K562 (cell line): Measurements from ENCODE around the gene SLC48A1. TPM values are rescaled to one million over a fixed set of nuclear protein-coding genes. Genes with fewer than 3 reads are reported as not detected.

Source experiments
- CCAR2 ChIP-seq: fragments of 200-400 bp; formaldehyde crosslinking; IDR thresholded peaks from 2 replicates; pipeline ENCODE4 v1.6.1; 2017; ENCODE audit warnings: mild to moderate bottlenecking, low read depth, low read length
- ELF4 ChIP-seq: fragments of 450-650 bp; formaldehyde crosslinking; IDR thresholded peaks from 2 replicates; pipeline ENCODE4 v1.4.0; 2022; ENCODE audit warnings: missing genetic modification characterization
- FOXA1 ChIP-seq: fragments of 450-650 bp; IDR thresholded peaks from 2 replicates; pipeline ENCODE4 v1.6.1; 2016; ENCODE audit warnings: mild to moderate bottlenecking, borderline replicate concordance
- HCFC1 ChIP-seq: IDR thresholded peaks from 2 replicates; pipeline ENCODE4 v1.6.1; 2012; ENCODE audit warnings: low read depth, low read length, improper control_type of control experiment
- JUND ChIP-seq, 2 experiments: IDR thresholded peaks; 2 replicates in 1 of 2; 3 replicates in 1 of 2; pipeline ENCODE4 v1.6.1; 2011; ENCODE audit warnings: borderline replicate concordance in 2 of 2, low read depth in 2 of 2, low read length in 2 of 2, improper control_type of control experiment in 1 of 2, missing biosample characterization in 1 of 2, missing genetic modification characterization in 1 of 2, missing genetic modification reagents in 1 of 2
- NFIC ChIP-seq: fragments of 450-650 bp; IDR thresholded peaks from 2 replicates; pipeline ENCODE4 v1.6.1; 2017; ENCODE audit warnings: mild to moderate bottlenecking, inconsistent platforms
- NR4A1 ChIP-seq, 2 experiments: fragments of 250-450 bp in 1 of 2; fragments of 450-650 bp in 1 of 2; sonication (Bioruptor Pico) in 1 of 2; IDR thresholded peaks; 2 replicates each; pipeline versions ENCODE4 v1.4.0 to v1.6.1; 2016 to 2020; ENCODE audit warnings: mild to moderate bottlenecking in 2 of 2, missing compliant biosample characterization in 1 of 2, missing genetic modification characterization in 1 of 2, moderate library complexity in 1 of 2
- SMARCA5 ChIP-seq: fragments of 450-650 bp; IDR thresholded peaks from 2 replicates; pipeline ENCODE4 v1.6.1; 2016
- STAG1 ChIP-seq: sonication (generic); formaldehyde crosslinking; IDR thresholded peaks from 2 replicates; pipeline ENCODE4 v1.5.0; 2020; ENCODE audit warnings: missing genetic modification reagents, borderline replicate concordance
- TARDBP ChIP-seq: fragments of 450-650 bp; IDR thresholded peaks from 2 replicates; pipeline ENCODE4 v1.6.1; 2016
- TEAD2 ChIP-seq: fragments of 450-650 bp; IDR thresholded peaks from 2 replicates; pipeline ENCODE4 v1.6.1; 2016; ENCODE audit warnings: missing genetic modification characterization, control low read depth, missing compliant biosample characterization
- ZFP30 ChIP-seq: fragments of 250-450 bp; sonication (Bioruptor Pico); IDR thresholded peaks from 2 replicates; pipeline ENCODE4 v1.8.0; 2022; ENCODE audit warnings: moderate library complexity, mild to moderate bottlenecking, inconsistent platforms, borderline replicate concordance
- ZNF41 ChIP-seq: fragments of 250-450 bp; sonication (Bioruptor Pico); conservative IDR thresholded peaks from 2 replicates; pipeline ENCODE4 v1.4.0; 2020; ENCODE audit warnings: mild to moderate bottlenecking
- ZNF583 ChIP-seq: fragments of 250-450 bp; sonication (Bioruptor Pico); IDR thresholded peaks from 2 replicates; pipeline ENCODE4 v1.4.0; 2020
- ZNF584 ChIP-seq: fragments of 200-800 bp; sonication (Bioruptor generic); IDR thresholded peaks from 2 replicates; pipeline ENCODE4 v1.6.1; 2016; ENCODE audit warnings: low read depth, mild to moderate bottlenecking, missing genetic modification characterization, missing compliant biosample characterization
- ZZZ3 ChIP-seq: fragments of 450-650 bp; IDR thresholded peaks from 2 replicates; pipeline ENCODE4 v1.6.1; 2016; ENCODE audit warnings: antibody characterized with exemption, mild to moderate bottlenecking, moderate library complexity
- polyA plus RNA-seq, 8 experiments: library from polyadenylated mRNA; depleted of rRNA in 4 of 8; stranded (reverse) in 5 of 8; unstranded in 3 of 8; fragments of >200 nt; fragmentation: Nextera tagmentation in 2 of 8; fragmentation: Illumina TruSeq in 1 of 8; extraction: Ambion mirVana in 2 of 8; extraction: Trizol in 1 of 8; gene quantifications; 2 replicates each; pipeline versions ENCODE4 v1.2.1 to v1.2.3, GENCODE V29; 2011 to 2014; ENCODE audit warnings: inconsistent platforms in 1 of 8, missing spikeins in 1 of 8
- total RNA-seq, 7 experiments: library from RNA; depleted of rRNA in 6 of 7; stranded (reverse); fragments of >200 nt in 6 of 7; fragmentation: Illumina TruSeq in 2 of 7; extraction: Trizol in 2 of 7; gene quantifications; 2 replicates each; pipeline versions ENCODE4 v1.2.1 to v1.2.3, GENCODE V29; 2011 to 2021; ENCODE audit warnings: low replicate concordance in 1 of 7
- TF ChIP-seq, protein P1 (sequence below): fragments of 250-450 bp; sonication (Bioruptor Pico); IDR thresholded peaks from 2 replicates; pipeline ENCODE4 v1.4.0; 2020
- TF ChIP-seq, protein P2 (sequence below): sonication (generic); formaldehyde crosslinking; IDR thresholded peaks from 2 replicates; pipeline ENCODE4 v1.8.0; 2023; ENCODE audit warnings: mild to moderate bottlenecking, missing genetic modification reagents
- TF ChIP-seq, protein P3 (sequence below): fragments of 450-650 bp; IDR thresholded peaks from 2 replicates; pipeline ENCODE4 v1.6.1; 2016; ENCODE audit warnings: mild to moderate bottlenecking
- TF ChIP-seq, protein P4 (sequence below): fragments of 250-450 bp; sonication (Bioruptor Pico); IDR thresholded peaks from 2 replicates; pipeline ENCODE4 v1.8.0; 2022; ENCODE audit warnings: moderate library complexity, mild to moderate bottlenecking, inconsistent platforms

Gene SLC48A1
- total and polyA plus RNA-seq, 9 of the 15 experiments (the other 6 are each of a cell fraction or from before 2014, with no cell fraction given): 10.7 to 37.5 (median 18.7) TPM

DNA sequence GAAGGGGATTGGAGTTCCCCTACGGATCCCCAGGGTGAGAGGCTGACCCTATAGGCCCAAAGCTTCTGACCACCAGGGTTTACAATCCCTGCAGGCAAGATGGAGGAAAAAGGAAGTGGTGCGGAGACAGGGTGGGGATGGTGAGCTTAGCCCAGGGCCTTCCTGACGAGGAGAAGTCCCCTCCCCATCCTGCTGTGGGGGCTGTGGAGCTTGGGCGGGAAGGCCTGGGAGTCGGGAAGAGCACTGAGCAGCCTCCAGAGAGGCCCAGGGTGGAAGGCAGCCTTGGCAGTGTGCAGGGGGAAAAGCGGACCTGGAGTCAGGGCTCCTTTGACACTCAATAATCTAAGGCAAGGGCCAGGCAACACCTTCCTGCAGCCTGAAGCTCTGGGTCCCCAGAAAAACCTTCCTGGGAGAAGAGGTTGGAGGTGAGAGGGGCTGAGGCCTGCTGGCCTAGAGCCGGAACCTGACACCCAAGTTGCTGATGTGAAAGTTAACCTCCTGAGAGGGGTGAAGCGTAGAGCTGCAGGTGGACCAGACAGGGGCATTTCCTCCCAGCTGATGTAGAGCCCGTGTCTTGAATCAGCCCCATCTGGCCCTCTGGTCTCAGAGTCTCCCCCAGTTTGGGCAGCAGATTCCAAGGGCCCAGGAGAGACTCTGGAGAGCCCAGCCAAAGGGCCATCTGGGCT lies 40.6 kb downstream of the SLC48A1 start (continued):
- no peak for TF ChIP-seq NFIC
- TF ChIP-seq, protein P1, sequence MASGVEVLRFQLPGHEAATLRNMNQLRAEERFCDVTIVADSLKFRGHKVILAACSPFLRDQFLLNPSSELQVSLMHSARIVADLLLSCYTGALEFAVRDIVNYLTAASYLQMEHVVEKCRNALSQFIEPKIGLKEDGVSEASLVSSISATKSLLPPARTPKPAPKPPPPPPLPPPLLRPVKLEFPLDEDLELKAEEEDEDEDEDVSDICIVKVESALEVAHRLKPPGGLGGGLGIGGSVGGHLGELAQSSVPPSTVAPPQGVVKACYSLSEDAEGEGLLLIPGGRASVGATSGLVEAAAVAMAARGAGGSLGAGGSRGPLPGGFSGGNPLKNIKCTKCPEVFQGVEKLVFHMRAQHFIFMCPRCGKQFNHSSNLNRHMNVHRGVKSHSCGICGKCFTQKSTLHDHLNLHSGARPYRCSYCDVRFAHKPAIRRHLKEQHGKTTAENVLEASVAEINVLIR (CRISPR knock-in tag): no peak
- TF ChIP-seq ZFP30: no peak
- TF ChIP-seq, protein P2, sequence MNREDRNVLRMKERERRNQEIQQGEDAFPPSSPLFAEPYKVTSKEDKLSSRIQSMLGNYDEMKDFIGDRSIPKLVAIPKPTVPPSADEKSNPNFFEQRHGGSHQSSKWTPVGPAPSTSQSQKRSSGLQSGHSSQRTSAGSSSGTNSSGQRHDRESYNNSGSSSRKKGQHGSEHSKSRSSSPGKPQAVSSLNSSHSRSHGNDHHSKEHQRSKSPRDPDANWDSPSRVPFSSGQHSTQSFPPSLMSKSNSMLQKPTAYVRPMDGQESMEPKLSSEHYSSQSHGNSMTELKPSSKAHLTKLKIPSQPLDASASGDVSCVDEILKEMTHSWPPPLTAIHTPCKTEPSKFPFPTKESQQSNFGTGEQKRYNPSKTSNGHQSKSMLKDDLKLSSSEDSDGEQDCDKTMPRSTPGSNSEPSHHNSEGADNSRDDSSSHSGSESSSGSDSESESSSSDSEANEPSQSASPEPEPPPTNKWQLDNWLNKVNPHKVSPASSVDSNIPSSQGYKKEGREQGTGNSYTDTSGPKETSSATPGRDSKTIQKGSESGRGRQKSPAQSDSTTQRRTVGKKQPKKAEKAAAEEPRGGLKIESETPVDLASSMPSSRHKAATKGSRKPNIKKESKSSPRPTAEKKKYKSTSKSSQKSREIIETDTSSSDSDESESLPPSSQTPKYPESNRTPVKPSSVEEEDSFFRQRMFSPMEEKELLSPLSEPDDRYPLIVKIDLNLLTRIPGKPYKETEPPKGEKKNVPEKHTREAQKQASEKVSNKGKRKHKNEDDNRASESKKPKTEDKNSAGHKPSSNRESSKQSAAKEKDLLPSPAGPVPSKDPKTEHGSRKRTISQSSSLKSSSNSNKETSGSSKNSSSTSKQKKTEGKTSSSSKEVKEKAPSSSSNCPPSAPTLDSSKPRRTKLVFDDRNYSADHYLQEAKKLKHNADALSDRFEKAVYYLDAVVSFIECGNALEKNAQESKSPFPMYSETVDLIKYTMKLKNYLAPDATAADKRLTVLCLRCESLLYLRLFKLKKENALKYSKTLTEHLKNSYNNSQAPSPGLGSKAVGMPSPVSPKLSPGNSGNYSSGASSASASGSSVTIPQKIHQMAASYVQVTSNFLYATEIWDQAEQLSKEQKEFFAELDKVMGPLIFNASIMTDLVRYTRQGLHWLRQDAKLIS (CRISPR knock-in tag): no peak
- 0 out of 2 replicates have a peak, but pooled peaks have one; percentile 10 for TF ChIP-seq ZNF583 (CRISPR knock-in tag)
- no peak for TF ChIP-seq NR4A1 (CRISPR knock-in tag; IDR thresholded peaks at IDR 0.05)
- TF ChIP-seq NR4A1 (tag; IDR thresholded peaks at IDR 0.05): peak; percentile 52; the same call in 1 of the 2 replicates
- TF ChIP-seq TARDBP: no peak
- 0 out of 2 replicates have a peak, but pooled peaks have one; percentile 31 for TF ChIP-seq ZNF584 (CRISPR knock-in tag)
- TF ChIP-seq SMARCA5: no peak
- no peak for TF ChIP-seq ZZZ3
- TF ChIP-seq ELF4 (CRISPR knock-in tag): no peak
- TF ChIP-seq, protein P3, sequence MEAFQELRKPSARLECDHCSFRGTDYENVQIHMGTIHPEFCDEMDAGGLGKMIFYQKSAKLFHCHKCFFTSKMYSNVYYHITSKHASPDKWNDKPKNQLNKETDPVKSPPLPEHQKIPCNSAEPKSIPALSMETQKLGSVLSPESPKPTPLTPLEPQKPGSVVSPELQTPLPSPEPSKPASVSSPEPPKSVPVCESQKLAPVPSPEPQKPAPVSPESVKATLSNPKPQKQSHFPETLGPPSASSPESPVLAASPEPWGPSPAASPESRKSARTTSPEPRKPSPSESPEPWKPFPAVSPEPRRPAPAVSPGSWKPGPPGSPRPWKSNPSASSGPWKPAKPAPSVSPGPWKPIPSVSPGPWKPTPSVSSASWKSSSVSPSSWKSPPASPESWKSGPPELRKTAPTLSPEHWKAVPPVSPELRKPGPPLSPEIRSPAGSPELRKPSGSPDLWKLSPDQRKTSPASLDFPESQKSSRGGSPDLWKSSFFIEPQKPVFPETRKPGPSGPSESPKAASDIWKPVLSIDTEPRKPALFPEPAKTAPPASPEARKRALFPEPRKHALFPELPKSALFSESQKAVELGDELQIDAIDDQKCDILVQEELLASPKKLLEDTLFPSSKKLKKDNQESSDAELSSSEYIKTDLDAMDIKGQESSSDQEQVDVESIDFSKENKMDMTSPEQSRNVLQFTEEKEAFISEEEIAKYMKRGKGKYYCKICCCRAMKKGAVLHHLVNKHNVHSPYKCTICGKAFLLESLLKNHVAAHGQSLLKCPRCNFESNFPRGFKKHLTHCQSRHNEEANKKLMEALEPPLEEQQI: no peak
- no peak for TF ChIP-seq JUND (IDR thresholded peaks at IDR 0.05; ENCODE audit: borderline replicate concordance, low read depth, low read length)
- no peak for TF ChIP-seq JUND (tag; IDR thresholded peaks at IDR 0.05; ENCODE audit: borderline replicate concordance, low read depth, low read length)
- no peak for TF ChIP-seq HCFC1
- TF ChIP-seq FOXA1: no peak
- no peak for TF ChIP-seq TEAD2
- no peak for TF ChIP-seq STAG1
- TF ChIP-seq CCAR2: no peak
- no peak for TF ChIP-seq ZNF41
- TF ChIP-seq, protein P4, sequence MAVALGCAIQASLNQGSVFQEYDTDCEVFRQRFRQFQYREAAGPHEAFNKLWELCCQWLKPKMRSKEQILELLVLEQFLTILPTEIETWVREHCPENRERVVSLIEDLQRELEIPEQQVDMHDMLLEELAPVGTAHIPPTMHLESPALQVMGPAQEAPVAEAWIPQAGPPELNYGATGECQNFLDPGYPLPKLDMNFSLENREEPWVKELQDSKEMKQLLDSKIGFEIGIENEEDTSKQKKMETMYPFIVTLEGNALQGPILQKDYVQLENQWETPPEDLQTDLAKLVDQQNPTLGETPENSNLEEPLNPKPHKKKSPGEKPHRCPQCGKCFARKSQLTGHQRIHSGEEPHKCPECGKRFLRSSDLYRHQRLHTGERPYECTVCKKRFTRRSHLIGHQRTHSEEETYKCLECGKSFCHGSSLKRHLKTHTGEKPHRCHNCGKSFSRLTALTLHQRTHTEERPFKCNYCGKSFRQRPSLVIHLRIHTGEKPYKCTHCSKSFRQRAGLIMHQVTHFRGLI (CRISPR knock-in tag): no peak
